ENCODE data around the gene GTF3C5.

GRCh38 chr9:133056533-133056932 lies 25.7 kb downstream of the GTF3C5 start:
- no peak for TF ChIP-seq POLR2A (IDR thresholded peaks at IDR 0.05)
- TF ChIP-seq EP300 (IDR thresholded peaks at IDR 0.05) = no peak
- no peak for TF ChIP-seq CTCF (IDR thresholded peaks at IDR 0.05)
